B cell (primary cell): ENCODE results near the gene SLC2A13. TPM values are rescaled to one million over a fixed set of nuclear protein-coding genes. Genes with fewer than 3 reads are reported as not detected.

Experiments
- ATAC-seq: fragments of 200-7000 bp; cut with Tn5 transposase; one replicate; pipeline ENCODE4 v1.10.0; 2021; ENCODE audit warnings: low read depth, mild to moderate bottlenecking, moderate number of reproducible peaks, moderate library complexity
- CTCF ChIA-PET: fragments of 350-600 bp; sonication (Branson Sonifier 250); formaldehyde crosslinking; loops from one replicate; lab custom pipeline; 2021; ENCODE audit warnings: antibody characterized with exemption, inconsistent platforms; lab: Charles Lee
- POLR2A ChIA-PET: fragments of 350-600 bp; sonication (Branson Sonifier 250); formaldehyde crosslinking; loops from one replicate; lab custom pipeline; 2021; ENCODE audit warnings: antibody characterized with exemption; lab: Charles Lee
- DNase-seq: peaks from one replicate; pipeline ENCODE4 v3.0.0; 2013
- H2AFZ ChIP-seq: 2 replicates; pipeline ENCODE4 v1.6.1; 2012; ENCODE audit warnings: mild to moderate bottlenecking, low read depth, low read length; ENCODE audit not compliant: insufficient read depth, poor library complexity, severe bottlenecking
- H3K27ac ChIP-seq, 2 donors: 1 replicate in 1 of 2; 2 replicates in 1 of 2; pipeline ENCODE4 v1.5.1; 2012 to 2013; ENCODE audit warnings: low read length in 2 of 2, mild to moderate bottlenecking in 2 of 2, moderate library complexity in 1 of 2
- H3K27me3 ChIP-seq, 4 experiments: fragments of 200-600 bp in 1 of 4; sonication (generic) in 1 of 4; replicated peaks in 1 of 4; 1 replicate in 2 of 4; 2 replicates in 2 of 4; pipeline versions ENCODE4 v1.6.1 to v1.7.0; 2013 to 2016; ENCODE audit warnings: low read length in 3 of 4, mild to moderate bottlenecking in 2 of 4, mixed read lengths in 1 of 4, moderate library complexity in 1 of 4; ENCODE audit not compliant: insufficient read depth in 4 of 4, control insufficient read depth in 3 of 4; ENCODE audit errors: control extremely low read depth in 1 of 4
- H3K36me3 ChIP-seq, 2 experiments: replicated peaks in 1 of 2; 1 replicate in 1 of 2; 2 replicates in 1 of 2; pipeline versions ENCODE4 v1.6.1 to v1.7.1; 2013; ENCODE audit warnings: low read length in 1 of 2; ENCODE audit not compliant: insufficient read depth in 2 of 2, control insufficient read depth in 1 of 2; ENCODE audit errors: control extremely low read depth in 1 of 2, extremely low read depth in 1 of 2
- H3K4me1 ChIP-seq, 2 donors: fragments of 200-600 bp in 1 of 2; sonication (generic) in 1 of 2; 1 replicate in 1 of 2; 2 replicates in 1 of 2; pipeline versions ENCODE4 v1.5.1 to v1.6.1; 2013 to 2017; ENCODE audit warnings: low read length in 2 of 2; ENCODE audit not compliant: control insufficient read depth in 2 of 2, insufficient read depth in 2 of 2
- H3K4me2 ChIP-seq: replicated peaks from 2 replicates; pipeline ENCODE3; 2012; ENCODE audit warnings: mild to moderate bottlenecking, low read depth, low read length; ENCODE audit not compliant: poor library complexity, severe bottlenecking
- H3K4me3 ChIP-seq, 5 experiments: fragments of 200-600 bp in 1 of 5; sonication (generic) in 1 of 5; 1 replicate in 3 of 5; 2 replicates in 2 of 5; pipeline versions ENCODE4 v1.5.1 to v1.7.0; 2011 to 2016; ENCODE audit warnings: low read length in 4 of 5, mild to moderate bottlenecking in 4 of 5, low read depth in 2 of 5, control low read depth in 1 of 5, moderate library complexity in 1 of 5; ENCODE audit not compliant: insufficient read depth in 1 of 5; ENCODE audit errors: control extremely low read depth in 1 of 5, extremely low read depth in 1 of 5
- H3K79me2 ChIP-seq: fragments of 200-600 bp; sonication (generic); one replicate; pipeline ENCODE4 v1.6.0; 2016; ENCODE audit warnings: low read length; ENCODE audit not compliant: control insufficient read depth, insufficient read depth
- H3K9ac ChIP-seq: fragments of 200-600 bp; sonication (generic); 2 replicates; pipeline ENCODE4 v1.6.1; 2017; ENCODE audit warnings: mild to moderate bottlenecking, low read length, moderate library complexity
- H3K9me3 ChIP-seq, 3 donors: one replicate each; pipeline versions ENCODE4 v1.6.1 to v1.7.1; 2013; ENCODE audit warnings: low read length in 2 of 3; ENCODE audit not compliant: control insufficient read depth in 2 of 3, insufficient read depth in 1 of 3; ENCODE audit errors: control extremely low read depth in 1 of 3
- H4K20me1 ChIP-seq: 2 replicates; pipeline ENCODE4 v1.6.0; 2012; ENCODE audit warnings: mild to moderate bottlenecking, low read length; ENCODE audit not compliant: insufficient read depth, control insufficient read depth, poor library complexity, severe bottlenecking
- H3K27ac Mint-ChIP-seq: one replicate; pipeline ENCODE4 v1.8.0; 2021; ENCODE audit warnings: mixed read lengths
- H3K27me3 Mint-ChIP-seq: one replicate; pipeline ENCODE4 v1.8.0; 2021; ENCODE audit warnings: mixed read lengths
- H3K4me1 Mint-ChIP-seq: one replicate; pipeline ENCODE4 v1.8.0; 2021; ENCODE audit warnings: mixed read lengths
- H3K4me3 Mint-ChIP-seq: one replicate; pipeline ENCODE4 v1.8.0; 2021; ENCODE audit warnings: mixed read lengths
- H3K9me3 Mint-ChIP-seq: one replicate; pipeline ENCODE4 v1.8.0; 2022; ENCODE audit warnings: mixed read lengths; ENCODE audit not compliant: insufficient read depth
- CTCF ChIP-seq: fragments of 200-600 bp; IDR thresholded peaks from one replicate; pipeline ENCODE4 v1.8.0; 2022; ENCODE audit warnings: antibody characterized with exemption, mild to moderate bottlenecking
- EZH2 ChIP-seq: IDR thresholded peaks from 2 replicates; pipeline ENCODE4 v1.6.1; 2012; ENCODE audit warnings: borderline replicate concordance, low read depth, mild to moderate bottlenecking, moderate library complexity, low read length; ENCODE audit not compliant: insufficient read depth, poor library complexity, severe bottlenecking
- WGBS: methylation state at CpG from one replicate; pipeline ENCODE4 v1.1.5; 2013; ENCODE audit warnings: missing lambda C conversion rate; ENCODE audit not compliant: insufficient coverage; 5-methylcytosine and 5-hydroxymethylcytosine counted together
- intact Hi-C: fragments of 100-400 bp; cut with micrococcal nuclease; formaldehyde crosslinking; loops from one replicate; pipeline ENCODE4 v1.10.0; 2022
- polyA plus RNA-seq: library from polyadenylated mRNA; depleted of rRNA; stranded (reverse); fragments of >200 nt; gene quantifications from 2 replicates; pipeline ENCODE4 v1.2.3, GENCODE V29; 2012
- total RNA-seq, 2 donors: library from RNA; stranded (reverse); fragments of 120-200 nt in 1 of 2; gene quantifications; 1 replicate in 1 of 2; 2 replicates in 1 of 2; pipeline versions ENCODE4 v1.2.3 to v1.2.4, GENCODE V29; 2013 to 2022

Gene SLC2A13
- total and polyA plus RNA-seq, 2 donors (not counting 1 experiment from before 2014, with no cell fraction given): 2.1 to 8.6 TPM

GRCh38 chr12:40122842-40123241 is 17.0 kb upstream of the SLC2A13 start:
- Histone ChIP-seq H3K79me2 (no peaks in the 10 kb centered on the region), H2AFZ (no peak overlapping the region), H3K9me3 (peaks cover 0 to 5% (median 0%) of the 10 kb centered on the region in 3 donors), H3K27me3 (no peaks in the 10 kb centered on the region), H3K4me2 (no peak overlapping the region), H3K4me1 (no peaks in the 10 kb centered on the region), H3K4me3 (no peak overlapping the region), H3K36me3 (no peaks in the 10 kb centered on the region), H3K27ac (no peak overlapping the region), H3K9ac (no peak overlapping the region), H4K20me1 (no peaks in the 10 kb centered on the region)
- Mint-ChIP-seq H3K4me3 (no peak overlapping the region), H3K4me1 (no peaks in the 10 kb centered on the region), H3K27me3 (no peaks in the 10 kb centered on the region), H3K27ac (no peak overlapping the region), H3K9me3 (peaks cover 2% of the 10 kb centered on the region)
- ATAC-seq: no peak
- no peak for DNase-seq
- 80% methylated on average over 1 of the region's 1 CpG for WGBS
- TF ChIP-seq EZH2: no peak
- ChIA-PET POLR2A (no interaction called here), CTCF (no interaction called here)
- intact Hi-C loops: no loop called here

- H3K4me3 Mint-ChIP-seq: no peak overlapping the region
- intact Hi-C loops: no loop called here
- H3K9me3 Mint-ChIP-seq: peaks cover 6% of the 10 kb centered on the region
- H3K4me2 ChIP-seq: no peak overlapping the region
- no peaks in the 10 kb centered on the region for H3K27me3 ChIP-seq
- no peak overlapping the region for H3K9ac ChIP-seq
- no peaks in the 10 kb centered on the region for H4K20me1 ChIP-seq
- no peaks in the 10 kb centered on the region for H3K27me3 Mint-ChIP-seq
- ATAC-seq: no peak
- peaks cover 3% of the 10 kb centered on the region for H3K4me1 Mint-ChIP-seq
- no peak overlapping the region for H3K4me3 ChIP-seq
- no peak overlapping the region for H2AFZ ChIP-seq
- H3K27ac Mint-ChIP-seq: no peak overlapping the region
- H3K4me1 ChIP-seq: no peaks in the 10 kb centered on the region
- H3K27ac ChIP-seq: no peak overlapping the region
- ChIA-PET CTCF (interaction anchor here (1.5 to 2.6 kb wide), 3 partner anchors 10 to 107 kb away, joined by 4 to 14 read pairs (median 9); partner anchors contain the start of gene SLC2A13), POLR2A (no interaction called here)
- H3K36me3 ChIP-seq: no peaks in the 10 kb centered on the region
- peaks cover 0 to 9% (median 0%) of the 10 kb centered on the region in 3 donors for H3K9me3 ChIP-seq
- DNase-seq: no peak
- WGBS: no CpG with 5 or more reads among the region's 3 CpGs
- H3K79me2 ChIP-seq: no peaks in the 10 kb centered on the region
- TF ChIP-seq EZH2 (no peak), CTCF (no peak)
Observed at GRCh38 chr12:40117818-40118217, 11.9 kb upstream of the SLC2A13 start.
